HG02981 (cell line): ENCODE measurements around the gene PIEZO2.
"Not testable (repeated sequence)": the region's sequence is repeated elsewhere in the genome, so short reads cannot be mapped to it uniquely, and the experiment has no call there.

Experiments
- ATAC-seq: cut with Tn5 transposase; IDR thresholded peaks from one replicate; pipeline ENCODE4 v1.9.1; 2021; ENCODE audit warnings: mild to moderate bottlenecking, moderate library complexity; ENCODE audit not compliant: unreplicated experiment

The PIEZO2 gene

DNA sequence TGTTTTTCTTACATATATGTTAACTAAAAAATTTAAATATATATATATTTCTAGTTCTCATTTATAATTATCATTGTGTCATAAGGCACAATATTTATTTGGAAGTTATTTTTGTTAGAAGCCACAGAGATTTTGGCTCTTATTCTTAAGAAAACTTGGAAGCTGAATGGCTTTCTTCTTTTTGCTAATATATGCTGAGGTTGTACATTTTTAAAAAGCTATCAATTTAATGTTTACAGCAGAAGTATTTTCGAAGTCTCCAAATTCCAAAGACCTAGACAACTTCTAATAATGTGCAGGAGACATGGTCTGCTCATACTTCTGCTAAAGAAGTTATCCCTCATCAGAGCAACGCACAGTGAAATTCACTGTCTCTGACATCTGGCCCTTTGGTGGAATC is 3.7 kb upstream of the PIEZO2 start:
- ATAC-seq = no peak

DNA sequence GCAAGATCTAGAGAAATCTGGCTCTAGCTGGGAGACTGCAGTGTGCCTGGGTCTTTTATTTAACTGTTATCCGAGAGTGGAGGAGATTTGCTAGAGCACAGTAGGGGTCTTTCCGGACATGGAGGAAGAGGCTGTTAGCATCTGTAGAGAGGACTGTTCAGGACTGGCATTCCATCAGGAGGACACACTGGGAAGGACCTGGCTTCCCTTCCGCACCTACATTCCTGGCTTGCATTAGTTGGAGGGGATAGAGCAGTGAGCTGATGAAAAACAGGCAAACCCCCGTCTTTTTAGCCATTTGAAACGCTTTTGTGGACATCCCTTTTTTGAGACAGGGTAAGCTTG is 874 bp upstream of the PIEZO2 start:
- ATAC-seq = no peak

DNA sequence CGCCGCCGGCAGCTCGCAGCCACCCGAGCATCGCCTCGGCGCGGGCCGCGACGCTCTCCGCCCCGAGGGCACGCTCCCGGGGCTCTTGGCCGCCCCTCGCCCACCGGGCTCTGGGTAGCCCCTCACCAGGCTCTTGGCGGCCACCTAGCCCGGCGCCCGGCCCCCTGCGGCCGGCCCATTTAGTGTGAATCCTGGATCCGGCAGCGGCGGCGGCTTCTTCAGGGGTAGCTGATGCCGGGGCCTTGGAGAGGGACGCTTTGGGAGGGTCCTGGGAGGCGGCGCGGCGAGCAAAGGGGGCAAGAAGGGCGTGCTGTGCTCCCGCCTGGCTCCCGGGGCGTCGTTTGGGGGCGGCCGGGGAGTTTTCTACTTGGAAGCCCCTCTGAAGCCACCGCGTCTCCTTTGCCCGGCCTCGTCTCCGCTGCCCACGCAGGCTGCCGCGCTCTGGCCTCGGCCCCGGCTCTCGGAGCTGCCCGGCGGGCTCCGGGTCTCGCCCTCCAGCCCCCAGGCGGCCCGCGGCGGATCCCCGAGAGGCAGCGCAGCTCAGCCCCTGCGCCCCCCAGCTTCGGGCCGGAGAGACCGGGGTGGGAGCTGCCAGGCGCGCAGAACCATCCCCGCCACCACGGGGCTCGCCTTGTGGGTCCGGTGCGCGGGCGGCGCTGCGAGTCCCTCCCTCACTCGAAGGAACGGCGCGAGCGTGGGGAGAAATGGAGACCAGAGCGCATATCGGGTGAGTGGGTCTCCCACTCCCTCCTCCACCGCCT is 509 bp downstream of the PIEZO2 start:
- ATAC-seq = no peak

DNA sequence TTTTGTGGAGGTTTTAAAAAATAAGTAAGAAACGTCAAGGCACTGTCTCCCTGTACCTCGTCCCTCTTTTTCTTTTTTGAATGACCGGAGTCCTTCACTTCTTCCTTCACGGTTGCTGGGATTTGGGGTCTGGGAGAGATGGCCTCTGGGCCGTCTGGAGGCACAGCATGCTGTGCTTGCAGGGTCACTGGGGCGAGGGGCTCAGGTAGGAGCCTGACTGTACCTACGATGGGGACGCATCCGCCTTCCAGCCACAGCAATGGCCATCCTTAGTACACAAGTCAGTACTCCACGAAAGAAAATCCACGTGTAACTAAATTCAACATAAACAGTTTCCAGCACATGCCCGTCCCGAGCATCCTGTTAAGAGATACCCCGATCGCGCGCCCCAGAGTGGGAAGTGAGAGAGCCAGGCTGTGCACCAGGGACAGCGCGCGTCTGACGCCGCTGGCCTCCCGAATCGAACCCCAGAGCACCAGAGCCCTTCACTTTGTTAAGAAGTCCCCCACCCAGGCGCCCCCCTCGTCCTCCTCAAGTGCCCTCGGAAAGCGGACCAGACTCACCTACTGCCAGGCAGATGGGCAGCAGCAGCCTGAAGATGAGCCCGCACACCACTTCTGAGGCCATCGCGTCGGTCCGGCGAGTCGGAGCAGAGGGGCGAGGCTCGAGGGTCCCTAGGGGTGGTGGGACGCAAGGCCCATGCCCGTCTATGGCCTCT is 1.2 kb downstream of the PIEZO2 start:
- no peak for ATAC-seq

DNA sequence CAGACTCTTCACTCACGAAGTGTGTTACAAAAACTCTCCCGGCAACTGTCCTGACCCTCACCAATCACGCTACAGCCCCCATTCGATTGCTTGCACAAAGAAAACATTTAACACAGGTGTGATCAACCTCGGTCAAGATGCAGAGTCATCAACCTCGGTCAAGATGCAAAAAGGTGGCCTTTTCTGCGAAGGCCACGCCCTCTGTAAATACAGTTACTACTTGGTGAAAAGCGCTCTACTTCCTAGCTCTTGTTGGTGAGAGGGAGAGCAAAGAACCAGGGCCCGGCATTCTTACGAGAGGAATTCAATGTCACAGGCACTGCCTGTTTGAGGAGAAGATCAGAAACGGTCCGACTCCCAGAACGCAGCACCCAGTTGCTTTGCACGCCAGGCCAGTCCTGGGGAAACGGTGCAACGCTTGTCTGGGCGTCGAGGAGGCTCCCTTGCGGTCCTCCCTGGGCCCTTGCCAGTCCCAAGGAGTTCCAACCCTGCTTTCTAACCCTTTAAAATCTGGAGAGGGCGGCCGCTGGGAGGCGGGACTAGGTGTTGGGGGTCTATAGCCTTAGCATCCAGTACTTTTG is 1.9 kb downstream of the PIEZO2 start:
- ATAC-seq = no peak

DNA sequence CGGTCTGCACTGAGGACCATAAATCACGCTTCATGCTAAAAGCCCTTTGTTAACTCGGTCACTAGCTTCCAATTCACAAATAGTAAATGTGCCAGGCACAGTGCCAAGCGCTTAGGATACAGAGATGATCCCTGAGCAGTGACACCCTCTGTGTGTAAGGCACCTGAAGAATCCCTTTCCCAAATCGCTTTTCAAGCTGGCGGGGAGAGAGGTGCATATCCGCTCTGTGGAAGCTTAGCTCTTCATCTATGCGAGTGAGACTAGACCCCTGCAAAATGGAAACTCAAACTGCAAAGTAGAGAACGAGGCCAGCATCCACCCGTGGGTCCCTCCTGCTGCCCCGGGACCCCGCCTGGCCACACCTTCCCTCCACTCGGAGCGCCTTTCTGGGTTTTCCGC is 2.4 kb downstream of the PIEZO2 start:
- no peak for ATAC-seq

DNA sequence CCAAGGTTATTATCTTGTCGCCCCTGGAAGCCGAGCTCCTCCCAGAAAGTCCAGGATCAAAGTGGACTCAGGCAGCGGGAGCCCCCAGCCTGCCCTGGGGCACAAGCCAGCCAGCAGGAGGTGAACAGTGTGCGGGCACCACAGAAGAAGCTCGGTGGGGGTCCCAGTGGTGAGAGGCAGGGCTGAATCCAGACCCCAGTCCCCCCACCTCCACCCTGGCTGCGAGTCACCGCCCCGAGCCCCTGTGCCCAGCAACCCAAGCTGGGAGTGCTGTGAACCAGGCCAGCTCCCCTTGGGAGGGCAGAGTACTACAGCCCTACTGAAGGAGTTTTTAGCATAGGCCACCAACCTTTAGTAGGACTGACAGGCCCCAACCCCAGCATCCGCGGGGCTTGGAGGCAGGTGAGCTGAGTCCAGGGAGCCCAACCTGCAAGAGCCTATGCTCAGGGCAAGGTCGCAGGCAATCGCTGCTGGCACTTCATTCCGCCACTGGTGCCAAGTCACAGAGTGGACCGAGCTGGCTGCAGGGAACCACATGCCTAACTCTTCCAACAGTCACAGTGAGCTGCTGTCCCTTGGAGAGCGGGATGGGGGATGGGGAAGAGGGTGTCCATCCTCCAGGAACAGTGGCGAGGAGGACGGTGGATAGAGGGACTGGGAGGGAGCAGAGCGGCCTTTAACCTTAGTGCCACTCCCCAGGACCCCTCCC is 3.0 kb downstream of the PIEZO2 start:
- ATAC-seq = no peak

DNA sequence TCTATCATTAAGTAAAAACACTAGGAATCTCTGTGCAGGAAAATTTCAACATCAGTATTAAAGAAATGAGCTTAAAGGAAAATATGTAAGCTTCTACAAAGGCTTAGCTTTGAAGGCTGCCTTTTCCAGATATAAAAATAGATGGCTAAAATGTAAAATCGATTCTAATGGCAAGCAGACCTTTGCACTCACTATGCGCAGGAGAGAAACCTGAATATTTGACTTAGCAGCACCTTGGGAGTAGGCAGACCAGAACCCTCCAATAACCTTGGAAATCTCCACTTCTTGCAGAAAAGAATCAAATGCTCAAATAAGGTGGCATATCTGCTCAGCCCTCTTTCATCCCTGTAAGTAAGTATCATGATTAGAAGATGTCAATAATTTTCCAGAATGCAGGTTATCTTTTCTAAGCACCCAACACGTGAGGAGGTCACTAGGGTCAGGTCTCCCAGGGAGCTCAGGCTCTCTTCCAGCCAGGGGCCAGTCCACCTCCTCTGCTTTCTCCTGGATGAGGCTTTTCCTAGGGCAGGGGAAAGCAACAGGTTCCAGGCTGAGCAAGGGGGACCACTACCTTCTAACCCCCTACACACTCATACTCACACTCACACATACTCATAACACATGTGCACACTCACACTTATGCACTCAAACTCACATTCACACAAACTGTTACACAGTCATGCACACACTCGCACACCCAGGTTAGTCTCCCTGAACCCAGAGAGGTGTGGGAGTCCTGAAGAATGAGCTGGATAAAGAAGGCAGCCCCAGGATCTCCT is 3.8 kb downstream of the PIEZO2 start:
- no peak for ATAC-seq

DNA sequence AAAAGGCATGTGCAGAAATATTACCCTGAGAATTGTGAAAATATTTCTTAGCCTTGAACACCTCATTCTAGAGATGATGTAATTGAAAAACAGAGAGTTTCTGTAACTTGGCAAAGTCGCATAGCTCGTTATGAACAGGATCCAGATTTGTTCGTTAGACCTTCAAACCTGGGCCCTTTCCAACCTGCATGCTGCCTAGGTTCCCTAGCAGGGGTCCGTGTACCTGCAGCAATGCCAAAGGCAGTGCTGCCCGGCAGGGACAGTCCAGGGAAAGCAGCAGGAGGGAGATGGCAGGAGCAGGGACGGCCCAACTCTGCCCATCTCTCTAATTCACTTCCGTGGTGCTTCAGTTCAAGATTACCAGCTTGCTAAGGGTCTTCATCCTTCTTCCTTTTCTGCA is 12.0 kb downstream of the PIEZO2 start:
- ATAC-seq = no peak

DNA sequence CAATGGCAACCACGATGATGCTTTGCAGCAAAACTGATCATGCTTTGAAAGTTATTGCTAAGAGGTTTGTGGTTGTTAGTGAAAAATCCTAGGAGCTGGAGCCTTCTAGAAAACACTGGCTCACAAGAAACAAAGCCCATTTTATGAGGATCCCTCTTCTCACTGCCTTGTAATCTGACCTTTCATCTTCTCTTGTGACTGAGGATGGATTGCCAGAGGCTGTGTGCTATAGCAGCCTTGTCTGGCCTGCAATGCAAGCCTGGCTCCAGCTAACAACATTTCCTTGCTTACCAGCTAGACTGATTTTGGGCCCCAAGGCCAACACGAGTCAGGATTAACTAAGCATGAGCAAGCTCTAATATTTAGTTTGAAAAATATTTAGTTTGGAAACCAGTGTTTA is 13.1 kb downstream of the PIEZO2 start:
- no peak for ATAC-seq

DNA sequence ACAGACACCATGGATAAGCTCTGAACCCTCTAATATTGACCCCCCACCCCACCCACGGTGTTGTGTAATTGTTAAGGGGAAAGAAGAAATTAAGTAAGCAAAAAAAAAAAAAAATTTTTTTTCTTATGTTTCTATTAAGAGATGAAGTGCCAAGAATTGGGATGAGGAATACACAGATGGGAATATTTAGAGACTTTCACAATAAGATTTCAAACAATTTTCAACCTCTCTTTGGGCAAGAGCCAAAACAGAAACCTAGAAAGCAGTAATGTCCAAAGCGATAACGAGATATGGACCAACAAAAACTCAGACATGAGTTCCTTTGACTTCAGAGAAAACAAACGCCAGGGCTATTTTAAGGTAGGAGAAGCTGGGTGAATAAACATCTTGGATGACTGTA is 14.4 kb downstream of the PIEZO2 start:
- ATAC-seq = no peak

DNA sequence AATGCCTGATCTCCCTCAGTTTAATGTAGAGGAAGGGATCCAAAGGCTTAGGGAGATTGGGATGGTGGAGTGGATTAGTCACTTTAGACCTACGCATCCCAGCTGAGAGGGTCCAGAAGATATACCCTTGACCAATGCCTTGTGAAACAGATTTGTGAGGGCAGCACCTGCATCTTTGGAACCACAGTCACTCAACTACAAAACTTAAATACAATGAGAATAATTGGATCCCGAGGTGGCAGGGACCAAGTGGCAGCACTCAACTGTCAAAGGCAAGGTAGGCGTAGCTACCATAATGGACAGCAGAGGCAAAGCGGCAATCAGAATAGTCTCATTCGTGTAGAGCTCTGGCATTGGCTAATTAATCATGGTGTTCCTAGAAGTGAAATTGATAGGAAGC is 20.3 kb downstream of the PIEZO2 start:
- ATAC-seq = not testable (repeated sequence)

DNA sequence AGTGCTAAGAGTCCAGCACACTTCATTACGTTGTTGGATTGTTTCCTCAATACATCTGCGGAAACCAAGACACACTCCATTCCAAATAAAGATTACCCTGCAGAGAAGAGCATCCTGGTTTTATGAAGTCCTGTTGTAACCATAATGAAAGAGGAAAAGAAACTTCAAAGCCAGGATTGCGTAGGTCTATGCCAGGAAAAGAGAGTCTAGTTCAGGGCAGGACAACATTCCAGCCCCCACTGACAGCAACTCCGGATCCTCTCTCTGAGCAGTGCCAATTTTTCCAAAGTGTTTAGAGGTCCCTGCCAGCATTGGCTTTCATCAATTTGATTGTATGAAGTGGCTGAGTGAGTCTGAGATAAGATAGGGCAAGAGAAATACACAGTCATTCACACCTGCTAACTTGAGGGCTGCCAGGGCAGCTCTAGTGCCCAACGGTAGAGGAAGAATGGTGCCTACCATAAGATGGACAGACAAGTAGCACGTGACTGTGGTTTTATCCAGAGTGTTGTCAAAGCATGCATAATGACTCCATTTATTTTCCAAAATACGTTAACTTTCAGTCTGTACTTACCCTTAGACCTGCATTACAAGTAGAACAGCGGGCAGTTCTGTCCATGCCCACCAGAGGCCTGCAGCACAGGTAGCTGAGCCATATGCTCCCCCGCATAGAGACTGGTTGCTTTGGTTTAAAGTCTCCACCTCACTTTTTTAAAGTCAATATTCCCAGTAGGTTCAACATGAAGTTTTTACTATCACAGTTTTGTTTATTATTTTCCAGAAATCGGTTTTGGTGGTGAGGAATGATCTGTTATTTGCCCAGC is 23.7 kb downstream of the PIEZO2 start:
- ATAC-seq = no peak

DNA sequence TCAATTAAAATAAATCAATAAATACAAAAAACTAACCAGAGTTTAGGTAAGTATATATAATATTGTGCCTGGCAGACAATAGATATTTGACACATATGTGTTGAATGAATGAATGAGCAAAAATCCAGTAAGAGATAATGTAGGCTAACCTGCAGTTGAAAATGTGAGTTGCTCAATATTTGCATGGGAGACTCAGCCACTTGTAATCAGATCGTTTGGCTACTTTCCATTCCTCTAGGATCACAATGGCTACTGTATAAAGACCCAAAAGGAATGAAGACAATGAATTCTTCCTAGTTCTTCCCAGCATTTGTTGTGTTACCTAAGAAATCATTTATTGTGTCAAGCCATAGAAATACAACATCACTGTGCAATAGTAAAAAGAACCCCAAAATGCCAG is 25.3 kb downstream of the PIEZO2 start:
- no peak for ATAC-seq

DNA sequence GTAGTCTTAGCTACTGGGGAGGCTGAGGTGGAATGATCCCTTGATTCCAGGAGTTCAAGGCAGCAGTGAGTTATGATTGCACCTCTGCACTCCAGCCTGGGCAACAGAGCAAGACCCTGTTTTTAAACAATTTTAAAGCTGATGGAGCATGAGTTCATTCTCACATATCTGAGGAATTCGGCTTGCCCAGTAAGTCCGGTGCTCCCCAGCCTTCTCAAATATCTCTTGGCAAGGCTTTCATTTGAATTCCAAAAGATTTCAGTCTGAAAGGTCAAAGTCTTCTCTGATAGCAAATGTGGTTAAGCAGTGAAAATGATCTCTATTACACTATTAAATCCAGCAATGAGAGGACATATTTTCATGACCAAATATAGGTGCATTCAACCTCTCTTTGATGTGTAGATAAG is 27.9 kb downstream of the PIEZO2 start:
- ATAC-seq = no peak

DNA sequence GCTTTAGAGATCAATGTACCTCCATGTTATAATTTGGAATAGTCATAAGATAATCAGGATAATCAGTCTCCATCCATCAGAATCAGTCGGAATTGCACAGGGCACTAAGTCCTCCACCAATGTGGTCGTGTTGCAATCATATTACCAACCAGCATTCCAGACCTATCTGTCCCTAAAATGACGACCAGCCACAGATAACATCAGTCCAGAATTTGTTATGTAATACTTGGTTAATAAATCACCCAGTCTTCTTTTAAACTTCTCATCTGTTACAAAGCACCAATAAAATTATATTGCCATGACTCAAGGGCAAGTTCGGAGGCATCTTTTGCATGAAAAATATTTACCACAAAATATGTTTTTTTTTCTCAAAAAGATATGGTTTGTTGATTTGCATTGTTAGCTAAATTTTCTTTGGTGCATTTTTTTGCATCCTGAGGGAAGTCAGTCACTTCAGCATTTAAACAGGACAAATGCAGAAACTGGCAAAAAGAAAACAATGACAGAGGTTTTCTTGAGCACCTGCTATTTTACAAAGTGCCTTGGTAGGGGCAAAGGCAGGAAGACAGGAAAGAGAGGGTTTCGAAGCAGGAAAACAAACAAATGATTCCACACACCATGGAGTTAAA is 29.3 kb downstream of the PIEZO2 start:
- no peak for ATAC-seq

DNA sequence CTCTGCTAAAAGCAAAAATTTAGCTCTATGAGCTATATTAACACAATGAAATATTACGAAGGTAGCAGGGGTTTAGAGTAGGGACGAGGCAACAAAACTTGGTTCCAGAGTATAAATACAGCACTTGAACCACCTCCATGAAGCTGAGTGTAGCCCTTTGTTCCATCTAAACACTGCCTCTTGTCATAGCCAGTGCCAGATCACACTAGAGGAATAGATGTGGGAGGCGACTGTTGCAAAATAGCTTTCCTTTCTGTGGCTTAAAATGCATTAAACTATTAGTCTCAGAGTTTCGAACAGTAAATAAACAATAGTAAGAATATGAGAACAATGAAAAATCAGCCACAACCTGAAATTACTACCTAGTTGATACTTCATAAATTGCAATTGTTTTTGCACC is 29.8 kb downstream of the PIEZO2 start:
- ATAC-seq = no peak

DNA sequence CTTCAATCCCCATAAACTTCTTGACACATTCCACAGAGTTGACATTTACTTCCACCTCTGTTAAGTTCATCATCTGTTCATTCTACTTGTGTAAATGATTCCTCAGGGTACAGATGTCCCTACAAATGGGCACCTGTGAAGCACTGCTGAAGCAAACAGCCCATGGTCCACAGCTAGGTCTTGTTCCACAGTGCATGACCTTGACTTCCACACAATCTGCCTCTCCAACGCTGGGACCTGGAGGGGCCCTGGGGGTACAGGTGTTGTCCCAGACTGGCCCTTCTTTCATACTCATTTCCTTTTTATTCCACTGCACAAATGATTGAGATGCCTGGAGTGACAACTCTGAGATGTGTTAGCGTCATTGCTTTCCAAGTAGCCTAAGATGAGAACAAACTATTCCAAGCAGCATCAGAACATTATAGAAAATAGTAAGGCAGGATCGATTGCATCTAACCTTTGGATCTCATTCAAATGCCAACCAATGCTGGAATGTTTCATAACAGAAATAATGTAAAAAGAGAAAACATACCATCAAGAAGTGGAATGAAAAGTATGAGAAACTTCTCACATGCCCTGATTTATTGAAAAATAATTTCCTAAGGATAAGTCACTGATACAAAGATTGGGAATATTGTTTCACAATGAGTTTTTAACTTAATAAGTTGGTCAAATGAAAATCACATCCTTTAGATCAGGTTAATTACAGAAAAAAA is 31.2 kb downstream of the PIEZO2 start:
- ATAC-seq = no peak

DNA sequence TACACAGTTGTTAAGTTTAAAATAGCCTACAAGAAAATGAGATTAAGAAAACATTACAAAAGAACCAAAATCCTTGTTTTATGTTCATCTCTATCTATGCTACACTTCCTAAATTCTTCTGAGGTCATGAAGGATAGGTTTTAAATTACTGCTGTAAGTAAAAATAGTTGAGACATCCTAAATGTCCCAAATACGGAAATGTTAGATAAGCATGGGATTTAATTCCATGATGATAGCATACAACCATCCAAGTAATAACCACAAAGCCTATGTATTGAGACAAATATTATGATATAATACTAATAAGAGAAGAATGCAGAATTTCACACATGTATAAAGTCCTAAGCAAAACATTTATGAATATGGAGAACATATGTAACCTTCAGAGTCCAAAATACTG is 34.1 kb downstream of the PIEZO2 start:
- no peak for ATAC-seq
